CD4-positive, CD25-positive, alpha-beta regulatory T cell (primary cell): ENCODE measurements around the gene ACVRL1. TPM values are rescaled to one million over a fixed set of nuclear protein-coding genes. Genes with fewer than 3 reads are reported as not detected.

Experiments used
- ATAC-seq, 2 donors: fragments of 150-1000 bp; cut with Tn5 transposase; one replicate each; pipeline ENCODE4 v1.10.0; 2021; ENCODE audit warnings: low read depth in 2 of 2, moderate number of reproducible peaks in 2 of 2, moderate library complexity in 1 of 2
- DNase-seq, 3 donors: peaks; one replicate each; pipeline versions ENCODE4 v3.0.0 to v3.0.0-alpha.2; 2012 to 2022; ENCODE audit warnings: mixed read lengths in 1 of 3
- H3K27ac ChIP-seq: one replicate; pipeline ENCODE4 v1.7.0; 2013; ENCODE audit warnings: mild to moderate bottlenecking, low read length; ENCODE audit not compliant: insufficient read depth, poor library complexity, severe bottlenecking
- H3K27me3 ChIP-seq: one replicate; pipeline ENCODE4 v1.7.0; 2013; ENCODE audit warnings: low read length; ENCODE audit not compliant: control insufficient read depth, insufficient read depth
- H3K36me3 ChIP-seq: one replicate; pipeline ENCODE4 v1.7.0; 2013; ENCODE audit warnings: mild to moderate bottlenecking, low read length, moderate library complexity; ENCODE audit not compliant: control insufficient read depth, insufficient read depth
- H3K4me1 ChIP-seq: 2 replicates; pipeline ENCODE4 v1.7.0; 2013; ENCODE audit warnings: mild to moderate bottlenecking, low read length; ENCODE audit not compliant: insufficient read depth, control insufficient read depth, poor library complexity, severe bottlenecking
- H3K4me3 ChIP-seq: one replicate; pipeline ENCODE4 v1.7.0; 2013; ENCODE audit warnings: low read depth, mild to moderate bottlenecking, low read length, moderate library complexity
- H3K9me3 ChIP-seq, 2 experiments: 1 replicate in 1 of 2; 2 replicates in 1 of 2; pipeline ENCODE4 v1.7.0; 2013; ENCODE audit warnings: low read length in 2 of 2, mild to moderate bottlenecking in 1 of 2, moderate library complexity in 1 of 2; ENCODE audit not compliant: control insufficient read depth in 2 of 2
- H3K27ac Mint-ChIP-seq, 3 donors: one replicate each; pipeline ENCODE4 v1.8.0; 2020 to 2022; ENCODE audit warnings: mild to moderate bottlenecking in 3 of 3, mixed read lengths in 3 of 3, moderate library complexity in 2 of 3
- H3K27me3 Mint-ChIP-seq: one replicate; pipeline ENCODE4 v1.8.0; 2022; ENCODE audit warnings: mild to moderate bottlenecking, mixed read lengths
- H3K36me3 Mint-ChIP-seq: one replicate; pipeline ENCODE4 v1.8.0; 2020; ENCODE audit warnings: mixed read lengths
- H3K4me1 Mint-ChIP-seq, 4 donors: one replicate each; pipeline ENCODE4 v1.8.0; 2020 to 2022; ENCODE audit warnings: mixed read lengths in 4 of 4, mild to moderate bottlenecking in 1 of 4
- H3K4me3 Mint-ChIP-seq, 4 donors: one replicate each; pipeline ENCODE4 v1.8.0; 2020 to 2022; ENCODE audit warnings: mild to moderate bottlenecking in 4 of 4, mixed read lengths in 4 of 4, moderate library complexity in 3 of 4
- H3K9me3 Mint-ChIP-seq, 7 donors: one replicate each; pipeline ENCODE4 v1.8.0; 2020 to 2022; ENCODE audit warnings: mixed read lengths in 7 of 7, mild to moderate bottlenecking in 3 of 7, moderate library complexity in 2 of 7
- polyA plus RNA-seq, 4 donors: library from polyadenylated mRNA; unstranded; fragments of 300-500 nt; fragmentation: Illumina TruSeq; gene quantifications; one replicate each; pipeline ENCODE4 v1.2.3, GENCODE V29; 2021
- total RNA-seq: library from RNA; stranded (reverse); gene quantifications from one replicate; pipeline ENCODE4 v1.2.3, GENCODE V29; 2022

ACVRL1 gene
- total and polyA plus RNA-seq, 5 donors from 2014 or later, result not detected

GRCh38 chr12:51887476-51888315 lies 19.6 kb upstream of the ACVRL1 start, which contains the start of gene ANKRD33:
TSS of gene ANKRD33 (plus strand) at chr12:51888103. CDS start at chr12:51888187, 84 bp downstream.
- Histone ChIP-seq H3K4me3 (no peak within 1 kb of the TSS), H3K27ac (no peak within 1 kb of the TSS), H3K36me3 (no peaks in the 10 kb centered on the region), H3K27me3 (no peaks in the 10 kb centered on the region), H3K9me3 (no peaks in the 10 kb centered on the region), H3K4me1 (peaks cover 4% of the 10 kb centered on the region)
- peaks cover 5 to 20% (median 11%) of the 10 kb centered on the region in 4 donors for H3K4me1 Mint-ChIP-seq
- H3K4me3 Mint-ChIP-seq, result peak within 1 kb of the TSS in 1 of 4 donors; percentile 41
- H3K27me3 Mint-ChIP-seq, result peaks cover 4% of the 10 kb centered on the region
- ATAC-seq (no peak), DNase-seq (no peak)
- H3K36me3 Mint-ChIP-seq, result no peaks in the 10 kb centered on the region
- H3K27ac Mint-ChIP-seq, result peak within 1 kb of the TSS in 1 of 3 donors; percentile 5
- peaks cover 0 to 2% (median 0%) of the 10 kb centered on the region in 7 donors for H3K9me3 Mint-ChIP-seq

- H3K27ac ChIP-seq, result no peak overlapping the region
- DNase-seq (no peak), ATAC-seq (no peak)
- Mint-ChIP-seq H3K9me3 (peaks cover 0 to 2% (median 0%) of the 10 kb centered on the region in 7 donors), H3K4me3 (peak overlapping the region in 1 of 4 donors; percentile 41), H3K27ac (no peak overlapping the region), H3K36me3 (no peaks in the 10 kb centered on the region), H3K27me3 (peaks cover 7% of the 10 kb centered on the region), H3K4me1 (peaks cover 5 to 20% (median 10%) of the 10 kb centered on the region in 4 donors)
- H3K9me3 ChIP-seq, result no peaks in the 10 kb centered on the region
- H3K4me1 ChIP-seq, result peaks cover 4% of the 10 kb centered on the region
- no peaks in the 10 kb centered on the region for H3K27me3 ChIP-seq
- H3K36me3 ChIP-seq, result no peaks in the 10 kb centered on the region
- no peak overlapping the region for H3K4me3 ChIP-seq
These were observed 18.7 kb upstream of the ACVRL1 start for GRCh38 chr12:51888316-51889215.

GRCh38 chr12:51889216-51890132 lies 17.8 kb upstream of the ACVRL1 start:
- no peak overlapping the region for H3K4me3 Mint-ChIP-seq
- no peaks in the 10 kb centered on the region for H3K9me3 ChIP-seq
- H3K4me1 ChIP-seq, result peaks cover 4% of the 10 kb centered on the region
- H3K27ac Mint-ChIP-seq, result no peak overlapping the region
- H3K27me3 ChIP-seq, result no peaks in the 10 kb centered on the region
- H3K27ac ChIP-seq, result no peak overlapping the region
- H3K9me3 Mint-ChIP-seq, result peaks cover 0 to 2% (median 0%) of the 10 kb centered on the region in 7 donors
- no peak overlapping the region for H3K4me3 ChIP-seq
- no peak for DNase-seq
- no peaks in the 10 kb centered on the region for H3K36me3 Mint-ChIP-seq
- ATAC-seq, result no peak
- no peaks in the 10 kb centered on the region for H3K36me3 ChIP-seq
- H3K27me3 Mint-ChIP-seq, result peaks cover 16% of the 10 kb centered on the region
- peaks cover 5 to 20% (median 10%) of the 10 kb centered on the region in 4 donors for H3K4me1 Mint-ChIP-seq

- ATAC-seq (no peak), DNase-seq (no peak)
- Mint-ChIP-seq H3K4me1 (peaks cover 5 to 19% (median 9%) of the 10 kb centered on the region in 4 donors), H3K9me3 (no peaks in the 10 kb centered on the region), H3K27ac (no peak overlapping the region), H3K4me3 (no peak overlapping the region), H3K27me3 (peaks cover 19% of the 10 kb centered on the region), H3K36me3 (no peaks in the 10 kb centered on the region)
- Histone ChIP-seq H3K9me3 (no peaks in the 10 kb centered on the region), H3K27ac (no peak overlapping the region), H3K4me3 (no peak overlapping the region), H3K4me1 (peaks cover 4% of the 10 kb centered on the region), H3K36me3 (no peaks in the 10 kb centered on the region), H3K27me3 (no peaks in the 10 kb centered on the region)
These were observed 17.2 kb upstream of the ACVRL1 start for GRCh38 chr12:51890133-51890464.

GRCh38 chr12:51890511-51891171 lies 16.7 kb upstream of the ACVRL1 start:
- H3K36me3 Mint-ChIP-seq, result no peaks in the 10 kb centered on the region

GRCh38 chr12:51891843-51892242 lies 15.5 kb upstream of the ACVRL1 start:
- Histone ChIP-seq H3K36me3 (no peaks in the 10 kb centered on the region), H3K27ac (no peak overlapping the region), H3K9me3 (no peaks in the 10 kb centered on the region), H3K27me3 (no peaks in the 10 kb centered on the region), H3K4me3 (no peak overlapping the region), H3K4me1 (no peaks in the 10 kb centered on the region)
- Mint-ChIP-seq H3K4me1 (peaks cover 0 to 2% (median 0%) of the 10 kb centered on the region in 4 donors), H3K4me3 (no peak overlapping the region), H3K36me3 (no peaks in the 10 kb centered on the region), H3K27me3 (peaks cover 19% of the 10 kb centered on the region), H3K9me3 (no peaks in the 10 kb centered on the region), H3K27ac (no peak overlapping the region)
- no peak for ATAC-seq
- DNase-seq, result peak in 1 of 3 donors; percentile 7

More at GRCh38 chr12:51890511-51891171, 16.7 kb upstream of the ACVRL1 start:
- ATAC-seq, result no peak
- peaks cover 19% of the 10 kb centered on the region for H3K27me3 Mint-ChIP-seq
- no peak overlapping the region for H3K27ac ChIP-seq
- H3K27me3 ChIP-seq, result no peaks in the 10 kb centered on the region
- peaks cover 5 to 13% (median 6%) of the 10 kb centered on the region in 4 donors for H3K4me1 Mint-ChIP-seq
- no peak overlapping the region for H3K27ac Mint-ChIP-seq
- no peak overlapping the region for H3K4me3 ChIP-seq
- H3K9me3 ChIP-seq, result no peaks in the 10 kb centered on the region
- H3K36me3 ChIP-seq, result no peaks in the 10 kb centered on the region
- no peak overlapping the region for H3K4me3 Mint-ChIP-seq
- H3K9me3 Mint-ChIP-seq, result no peaks in the 10 kb centered on the region
- no peak for DNase-seq
- H3K4me1 ChIP-seq, result peaks cover 4% of the 10 kb centered on the region
